HTR-8/SVneo (cell line): ENCODE data around the gene ZNF280D.
A peak's percentile ranks its signal among the peaks of the same experiment; 100 is the strongest.

Experiments
- DNase-seq: peaks from one replicate; pipeline ENCODE4 v3.0.0; 2011; ENCODE audit warnings: low spot score, mixed read lengths; ENCODE audit not compliant: insufficient read length
- FAIRE-seq: peaks from 2 replicates; lab custom pipeline; 2011; peaks lifted over from hg19 to GRCh38; lab: Jason Lieb, UNC

Gene ZNF280D

GRCh38 chr15:56752986-56753385, 19.7 kb upstream of the ZNF280D start:
- DNase-seq (no peak), FAIRE-seq (no peak)

GRCh38 chr15:56749982-56750381, 16.7 kb upstream of the ZNF280D start:
- FAIRE-seq (no peak), DNase-seq (no peak)

GRCh38 chr15:56744701-56745683, 11.7 kb upstream of the ZNF280D start:
- DNase-seq (no peak), FAIRE-seq (no peak)

- no peak for FAIRE-seq
These were observed 8.2 kb upstream of the ZNF280D start for GRCh38 chr15:56741541-56741940.

GRCh38 chr15:56739964-56740640, 6.8 kb upstream of the ZNF280D start:
- no peak for FAIRE-seq

More at GRCh38 chr15:56741541-56741940, 8.2 kb upstream of the ZNF280D start:
- no peak for DNase-seq

GRCh38 chr15:56739474-56739873, 6.2 kb upstream of the ZNF280D start:
- DNase-seq (no peak), FAIRE-seq (no peak)

More at GRCh38 chr15:56739964-56740640, 6.8 kb upstream of the ZNF280D start:
- DNase-seq: no peak

- FAIRE-seq (no peak), DNase-seq (no peak)
These were observed 4.5 kb upstream of the ZNF280D start for GRCh38 chr15:56737791-56738190.

GRCh38 chr15:56736881-56737707, 3.8 kb upstream of the ZNF280D start:
- FAIRE-seq (no peak), DNase-seq (no peak)

GRCh38 chr15:56736308-56736707, 3.0 kb upstream of the ZNF280D start:
- FAIRE-seq (no peak), DNase-seq (no peak)

- no peak for DNase-seq
- no peak for FAIRE-seq
These were observed 2.3 kb upstream of the ZNF280D start for GRCh38 chr15:56735589-56735988.

- DNase-seq (no peak), FAIRE-seq (no peak)
These were observed 815 bp upstream of the ZNF280D start for GRCh38 chr15:56734013-56734635.

- FAIRE-seq (no peak), DNase-seq (no peak)
These were observed 498 bp downstream of the ZNF280D start for GRCh38 chr15:56732886-56733135.

GRCh38 chr15:56732135-56732885, 999 bp downstream of the ZNF280D start:
- FAIRE-seq (no peak), DNase-seq (no peak)

GRCh38 chr15:56731548-56731947, 1.8 kb downstream of the ZNF280D start:
- FAIRE-seq: no peak
- no peak for DNase-seq

GRCh38 chr15:56729561-56729960, 3.7 kb downstream of the ZNF280D start:
- FAIRE-seq (no peak), DNase-seq (no peak)

- DNase-seq (no peak), FAIRE-seq (no peak)
These were observed 7.9 kb downstream of the ZNF280D start for GRCh38 chr15:56725386-56725785.

- FAIRE-seq (no peak), DNase-seq (no peak)
These were observed 9.1 kb downstream of the ZNF280D start for GRCh38 chr15:56724232-56724631.

GRCh38 chr15:56723787-56724186, 9.5 kb downstream of the ZNF280D start:
- FAIRE-seq: peak; percentile 4
- DNase-seq: no peak

GRCh38 chr15:56719774-56720555, 13.3 kb downstream of the ZNF280D start:
- FAIRE-seq: no peak

More at GRCh38 chr15:56719774-56720555, 13.3 kb downstream of the ZNF280D start:
- DNase-seq: no peak
